A549 treated with ZK216348 at 1 μM for 4 hours (cell line): ENCODE data around the gene CDK4. TPM values are rescaled to one million over a fixed set of nuclear protein-coding genes. Genes with fewer than 3 reads are reported as not detected.

Experiments
- total RNA-seq: library from RNA; stranded (reverse); fragments of 200-300 nt; extraction: Qiagen RNA extraction; gene quantifications from 5 replicates; pipeline ENCODE4 v1.2.3, GENCODE V29; 2022; ENCODE audit warnings: low read depth

Gene CDK4
- total RNA-seq: 212 to 278 TPM (median 234 TPM) in 5 replicates

DNA sequence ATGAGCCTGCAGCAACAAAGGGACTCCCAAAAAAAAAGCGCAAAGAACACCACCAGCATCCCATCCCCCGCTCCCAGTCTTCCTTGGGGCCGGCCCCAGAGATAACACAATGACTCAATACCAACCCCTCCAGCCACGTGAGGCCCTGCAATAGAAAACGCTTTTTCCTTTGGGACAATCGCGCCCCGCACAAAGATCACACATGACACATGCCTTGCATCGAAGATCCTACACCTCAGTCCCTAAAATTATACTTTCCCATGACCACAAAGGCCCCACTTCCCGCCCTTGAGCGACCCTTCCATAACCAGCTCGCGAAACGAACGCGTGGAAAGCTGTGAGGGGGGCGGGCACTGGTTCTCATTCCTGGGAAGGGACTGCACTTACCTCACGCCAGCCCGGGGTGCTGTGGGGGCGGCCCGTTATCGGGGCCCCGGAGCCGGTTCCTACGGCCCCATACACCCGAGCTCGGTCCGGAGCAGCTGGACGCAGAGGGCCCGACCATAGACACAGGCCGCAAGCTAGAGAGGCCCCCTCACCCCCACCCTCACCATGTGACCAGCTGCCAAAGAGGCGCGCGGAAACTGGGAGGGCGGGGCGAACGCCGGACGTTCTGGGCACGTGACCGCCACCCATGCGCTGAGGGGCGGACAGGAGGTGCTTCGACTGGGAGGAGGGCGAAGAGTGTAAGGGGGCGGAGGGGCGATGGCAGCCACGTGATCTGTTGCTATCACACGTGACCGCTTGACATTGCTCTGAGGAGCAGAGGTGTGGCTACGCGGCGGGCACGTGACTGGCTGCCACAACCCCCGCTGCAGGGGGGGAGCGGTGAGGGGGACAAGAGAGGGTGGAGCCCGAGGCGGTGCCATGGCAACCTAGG is at the start of gene CDK4:
Gene CDK4 (minus strand): TSS at position 523 of the 880 bp plus-strand sequence. CDS start 593 bp downstream, outside the sequence.

DNA sequence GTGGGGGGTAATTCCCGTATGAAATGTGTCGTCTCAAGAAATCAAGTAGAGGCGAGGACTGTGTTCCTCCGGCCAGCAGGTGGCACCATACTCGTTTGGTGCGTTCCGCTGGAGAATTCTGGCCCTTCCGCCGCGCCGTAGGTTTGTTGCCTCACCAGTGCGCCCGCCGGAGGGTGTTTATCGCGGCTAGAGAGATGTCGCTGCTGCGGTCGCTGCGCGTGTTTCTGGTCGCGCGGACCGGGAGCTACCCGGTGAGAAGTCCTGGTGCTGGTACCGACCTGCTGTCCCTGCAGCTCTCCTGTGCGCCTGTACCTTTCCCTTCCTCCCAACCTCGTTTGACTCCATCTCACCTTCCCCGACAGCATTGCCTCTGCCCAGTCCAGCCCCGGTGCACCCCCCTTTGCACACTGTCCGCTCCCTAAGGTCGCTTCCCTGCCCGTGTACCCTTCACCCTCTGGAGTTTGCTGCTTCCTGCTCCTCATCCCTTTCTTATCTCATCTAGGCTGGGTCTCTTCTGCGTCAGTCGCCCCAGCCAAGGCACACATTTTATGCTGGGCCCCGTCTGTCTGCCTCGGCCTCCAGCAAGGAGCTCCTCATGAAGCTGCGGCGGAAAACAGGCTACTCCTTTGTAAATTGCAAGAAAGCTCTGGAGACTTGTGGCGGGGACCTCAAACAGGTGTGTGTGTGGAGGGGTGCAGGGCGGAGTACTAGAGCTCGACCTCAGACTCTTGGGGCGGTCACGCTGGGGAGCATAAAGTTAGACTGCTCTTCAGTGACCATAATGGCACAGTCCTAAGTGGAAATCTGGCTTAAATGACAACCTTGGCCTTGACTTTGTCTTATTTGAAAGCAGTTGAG is 30.7 kb upstream of the CDK4 start, which contains the start of gene TSFM:
Gene TSFM (plus strand): TSS at position 180 of the 858 bp plus-strand sequence. CDS start 15 bp downstream, at position 195.

DNA sequence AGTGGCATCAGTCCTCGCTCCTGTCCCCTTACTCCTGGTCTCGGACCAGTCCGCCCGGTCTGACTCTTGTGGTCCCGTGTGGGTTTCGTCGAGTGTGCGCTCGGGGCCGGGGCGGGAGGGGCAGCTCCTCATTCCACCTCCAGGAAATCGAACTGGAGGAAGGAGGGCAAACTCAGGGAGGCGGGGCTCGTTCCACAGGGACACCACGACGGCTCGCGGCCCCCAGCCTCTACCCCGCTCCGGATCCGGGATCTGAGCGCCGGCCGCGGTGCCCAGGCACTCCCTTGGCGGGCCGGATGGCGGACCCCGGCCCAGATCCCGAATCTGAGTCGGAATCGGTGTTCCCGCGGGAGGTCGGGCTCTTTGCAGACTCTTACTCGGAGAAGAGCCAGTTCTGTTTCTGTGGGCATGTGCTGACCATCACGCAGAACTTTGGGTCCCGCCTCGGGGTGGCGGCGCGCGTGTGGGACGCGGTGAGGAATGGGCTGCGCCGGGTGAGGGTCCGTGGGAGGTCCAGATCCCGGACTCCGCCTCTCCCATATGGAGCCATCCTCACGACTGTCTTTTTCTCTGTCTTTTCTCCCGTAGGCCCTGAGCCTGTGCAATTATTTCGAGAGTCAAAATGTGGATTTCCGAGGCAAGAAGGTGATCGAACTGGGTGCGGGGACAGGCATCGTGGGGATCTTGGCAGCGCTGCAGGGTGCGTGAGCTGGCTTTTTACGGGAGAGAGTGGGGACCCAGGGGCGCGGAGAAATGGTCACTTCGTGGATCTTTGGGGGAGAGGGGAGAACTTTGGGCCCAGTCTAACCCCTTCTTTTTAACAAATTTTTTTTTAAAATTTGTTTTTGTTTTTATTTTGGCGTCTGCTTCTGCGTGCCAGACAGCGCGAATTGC is 20.6 kb upstream of the CDK4 start, which contains the start of gene EEF1AKMT3:
Gene EEF1AKMT3 (plus strand): TSS at position 186 of the 894 bp plus-strand sequence. CDS start 111 bp downstream, at position 297.

DNA sequence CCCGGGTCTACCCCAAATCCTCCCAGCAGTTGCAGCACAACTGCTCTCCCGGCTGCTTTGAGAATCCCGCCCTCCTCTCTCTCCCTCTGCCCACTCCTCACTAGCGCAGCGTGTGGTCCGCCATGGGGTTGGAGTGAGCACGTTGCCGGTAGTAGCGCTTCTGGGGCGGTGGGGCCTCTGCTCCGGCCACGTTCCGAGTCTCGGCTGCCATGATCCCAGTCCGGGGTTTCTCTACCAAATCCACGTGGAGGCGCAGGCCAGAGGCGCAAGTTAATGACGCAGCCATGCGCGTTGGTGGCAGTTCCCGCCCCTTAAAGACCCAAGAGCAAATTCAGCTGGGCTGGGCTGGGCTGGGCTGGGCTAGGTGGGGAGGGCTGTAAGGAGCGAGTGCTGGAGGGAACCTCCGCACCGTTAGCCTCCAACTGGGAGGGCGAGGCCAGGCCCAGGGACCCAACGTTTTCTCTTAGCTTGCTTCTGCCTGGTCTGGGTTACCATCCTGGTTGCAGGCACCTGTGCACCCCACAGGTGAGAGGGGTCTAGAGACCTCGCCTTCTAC is 19.8 kb upstream of the CDK4 start, which contains the start of gene METTL1:
Gene METTL1 (minus strand): TSS at position 233 of the 556 bp plus-strand sequence. CDS start 22 bp downstream, at position 211.

DNA sequence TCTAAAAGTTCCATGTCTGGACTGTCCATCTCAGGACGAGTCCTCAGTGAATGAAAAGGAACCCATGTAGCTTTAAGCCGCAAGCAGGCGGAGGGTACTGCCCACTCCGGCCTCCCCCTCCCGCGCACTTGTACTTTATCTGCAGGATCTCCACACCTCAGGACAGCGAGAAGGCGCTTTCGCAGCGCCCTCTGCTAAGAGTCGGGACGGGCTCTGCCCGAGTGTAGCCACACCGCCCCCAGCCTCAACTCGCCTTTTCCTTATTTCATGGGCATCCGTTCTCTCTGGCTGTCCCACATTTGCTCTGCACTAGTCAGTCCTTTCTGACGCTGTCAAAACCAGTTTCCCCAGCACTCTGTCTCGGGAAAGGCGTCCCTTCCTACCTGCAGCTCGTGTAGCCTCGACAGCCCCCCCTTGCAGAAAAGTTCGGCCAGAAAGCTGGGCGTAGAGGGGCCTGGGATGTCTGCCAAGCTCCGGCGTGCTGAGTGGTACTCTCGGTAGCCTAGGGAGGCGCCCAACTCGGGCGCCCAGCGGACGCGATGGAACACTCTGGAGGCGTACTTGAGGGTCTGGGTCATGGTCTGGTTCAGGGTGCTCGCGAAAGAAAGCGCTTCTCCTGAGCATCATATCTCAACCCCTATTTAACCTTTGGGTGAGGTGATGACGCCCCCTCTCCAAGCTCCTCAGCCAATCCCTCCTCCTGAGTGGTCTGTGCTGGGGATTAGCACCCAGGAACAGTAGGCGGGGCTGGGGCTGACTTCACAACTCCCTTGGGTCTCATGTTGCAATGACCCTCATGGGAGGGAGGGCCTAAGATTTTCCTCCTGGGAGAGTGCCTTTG is 14.6 kb upstream of the CDK4 start, which contains the start of gene CYP27B1:
Gene CYP27B1 (minus strand): TSS at position 615 of the 841 bp plus-strand sequence. CDS start 37 bp downstream, at position 578.

DNA sequence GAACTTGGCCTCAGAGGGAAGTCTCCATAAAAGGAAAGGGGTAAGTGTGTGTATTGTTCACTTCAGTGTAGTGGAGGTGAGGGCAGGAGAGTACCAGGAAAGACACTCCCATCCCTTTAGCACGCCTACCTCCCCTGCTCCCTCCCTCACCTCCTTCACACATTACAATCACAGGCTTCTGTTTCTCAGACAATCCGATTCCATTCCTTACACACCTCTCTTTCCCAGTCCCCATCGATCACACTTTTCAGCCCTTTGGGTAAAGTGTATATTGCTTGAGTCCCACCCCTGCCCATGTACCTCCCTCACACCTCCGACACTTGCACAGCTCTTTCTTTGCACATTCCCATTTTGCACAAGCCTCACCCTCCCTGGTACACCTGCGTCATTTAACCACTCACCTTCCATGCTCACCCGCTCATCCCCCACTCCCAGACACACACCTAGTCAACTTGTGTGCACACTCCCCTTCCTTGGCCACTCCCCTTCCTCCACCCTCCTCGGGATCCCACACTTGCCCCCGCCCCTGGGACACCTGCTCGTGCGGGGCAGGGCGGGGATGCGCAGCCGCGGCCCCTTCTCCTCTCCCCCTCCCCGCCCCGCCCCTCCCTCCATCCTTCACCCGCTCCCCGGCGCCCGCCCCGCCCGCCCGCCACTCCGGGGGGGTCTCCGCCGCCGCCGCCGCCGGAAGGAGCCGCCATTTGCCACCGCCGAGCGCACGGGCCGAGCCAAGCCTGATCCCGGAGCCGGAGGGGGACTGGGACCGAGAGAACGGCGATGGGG is 2.5 kb upstream of the CDK4 start, which contains the start of gene MARCHF9:
Gene MARCHF9 (plus strand): TSS at position 693 of the 783 bp plus-strand sequence. CDS start 426 bp downstream, outside the sequence.

DNA sequence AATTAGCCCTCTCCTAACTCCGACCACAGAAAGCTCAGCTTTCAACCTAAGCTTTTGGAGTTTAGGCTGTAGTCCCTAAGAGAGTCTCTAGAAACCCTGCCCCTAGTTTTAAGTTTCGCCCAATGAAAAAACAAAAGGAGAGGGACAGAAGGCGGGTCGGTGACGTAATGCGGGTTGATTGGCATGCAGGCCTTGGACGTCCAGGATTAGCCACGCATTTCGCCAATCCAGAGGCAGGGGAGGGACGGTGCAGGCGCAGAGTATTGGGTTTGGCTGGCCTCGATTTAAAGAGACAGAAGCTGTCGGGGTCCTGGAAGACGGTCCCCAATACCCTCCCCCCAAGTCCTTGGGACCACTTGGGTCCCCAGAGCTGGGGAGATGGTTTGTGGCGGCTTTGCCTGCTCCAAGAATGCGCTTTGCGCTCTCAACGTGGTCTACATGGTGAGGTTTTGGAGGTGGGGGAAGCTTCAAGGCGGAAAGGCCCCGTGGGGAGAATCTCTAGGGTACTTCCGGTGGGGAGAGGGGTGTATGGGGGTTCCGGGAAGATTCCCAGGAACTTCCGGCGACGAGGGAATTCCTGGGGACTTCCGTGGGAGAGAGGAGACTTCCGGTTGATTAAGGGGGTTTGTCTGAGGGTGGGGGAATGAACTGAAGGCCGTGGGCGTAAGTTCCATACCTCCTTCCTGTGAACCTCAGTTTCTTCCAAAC is 7.2 kb downstream of the CDK4 start, which contains the start of gene TSPAN31:
Gene TSPAN31 (plus strand): TSS at position 263 of the 708 bp plus-strand sequence. CDS start 116 bp downstream, at position 379.

DNA sequence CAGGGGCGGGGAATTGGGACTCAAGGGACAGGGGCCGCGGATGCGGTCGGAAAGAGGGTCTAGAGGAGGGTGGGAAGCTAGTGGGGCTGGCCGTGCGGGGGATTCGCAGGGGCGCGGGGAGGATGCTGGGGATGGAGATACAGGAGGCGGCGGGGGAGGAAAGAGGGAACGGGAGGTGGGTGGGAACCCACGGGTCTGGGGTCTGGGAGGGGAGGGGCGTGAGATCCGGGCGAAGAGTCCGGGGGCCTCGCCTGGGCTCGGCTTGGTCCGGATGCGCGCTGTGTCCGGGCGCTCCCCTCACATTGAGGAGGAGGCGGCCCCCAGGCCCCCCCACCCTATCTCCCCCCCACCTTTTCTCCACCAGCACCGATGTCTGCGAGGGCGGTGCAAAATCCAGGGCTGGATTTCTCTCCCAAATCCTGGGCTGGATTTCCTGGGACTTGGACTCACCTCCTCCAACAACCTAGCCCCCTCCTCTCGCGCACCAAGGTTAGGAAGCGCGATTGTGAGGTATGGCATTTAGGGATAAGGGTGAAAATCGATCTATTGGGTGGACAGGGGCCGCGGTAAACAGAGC is 13.4 kb downstream of the CDK4 start, which contains the start of gene AGAP2:
Gene AGAP2 (minus strand): TSS at position 82 of the 577 bp plus-strand sequence. CDS start 496 bp downstream, outside the sequence.

Other genes starting within 250 kb of the CDK4 start
- gene DDIT3, start 231.8 kb downstream of the CDK4 start, total RNA-seq: 28.7 to 36.1 TPM (median 31.0 TPM) in 5 replicates
- gene MBD6, start 229.5 kb downstream of the CDK4 start, total RNA-seq: 15.4 to 28.9 TPM (median 27.5 TPM) in 5 replicates
- gene DCTN2, start 205.1 kb downstream of the CDK4 start, total RNA-seq: 120 to 142 TPM (median 127 TPM) in 5 replicates
- gene KIF5A, start 202.3 kb downstream of the CDK4 start, total RNA-seq: 0.18 to 0.26 TPM (median 0.21 TPM) in 5 replicates
- gene PIP4K2C, start 161.1 kb downstream of the CDK4 start, total RNA-seq: 39.2 to 49.2 TPM (median 42.4 TPM) in 5 replicates
- gene DTX3, start 147.5 kb downstream of the CDK4 start, total RNA-seq: 13.4 to 21.3 TPM (median 18.7 TPM) in 5 replicates
- 4.1 to 7.7 TPM (median 6.0 TPM) in 5 replicates for gene ARHGEF25, start 140.9 kb downstream of the CDK4 start, total RNA-seq
- gene B4GALNT1, start 119.1 kb downstream of the CDK4 start, total RNA-seq: 27.2 to 51.6 TPM (median 49.2 TPM) in 5 replicates
- gene OS9, start 58.2 kb downstream of the CDK4 start, total RNA-seq: 109 to 127 TPM (median 117 TPM) in 5 replicates
- 0.08 to 0.48 TPM (median 0.12 TPM) in 5 replicates for gene AGAP2, start 13.6 kb downstream of the CDK4 start, total RNA-seq
- gene TSPAN31, start 7.3 kb downstream of the CDK4 start, total RNA-seq: 14.4 to 21.6 TPM (median 17.4 TPM) in 5 replicates
- 6.0 to 9.2 TPM (median 7.8 TPM) in 5 replicates for gene MARCHF9, start 2.8 kb upstream of the CDK4 start, total RNA-seq
- 0.86 to 4.5 TPM (median 2.7 TPM) in 5 replicates for gene CYP27B1, start 14.8 kb upstream of the CDK4 start, total RNA-seq
- gene METTL1, start 19.8 kb upstream of the CDK4 start, total RNA-seq: 49.9 to 57.2 TPM (median 51.6 TPM) in 5 replicates
- gene EEF1AKMT3, start 20.3 kb upstream of the CDK4 start, total RNA-seq: 3.8 to 5.7 TPM (median 5.2 TPM) in 5 replicates
- 67.7 to 78.2 TPM (median 72.3 TPM) in 5 replicates for gene TSFM, start 30.5 kb upstream of the CDK4 start, total RNA-seq
- 0.40 to 1.0 TPM (median 0.71 TPM) in 5 replicates for gene AVIL, start 66.4 kb upstream of the CDK4 start, total RNA-seq
- 40.9 to 60.8 TPM (median 50.5 TPM) in 5 replicates for gene CTDSP2, start 94.4 kb upstream of the CDK4 start, total RNA-seq
- gene ATP23, start 189.3 kb upstream of the CDK4 start, total RNA-seq: 4.7 to 6.4 TPM (median 5.6 TPM) in 5 replicates